HT1080 (cell line): ENCODE data around the gene POSTN. TPM values are rescaled to one million over a fixed set of nuclear protein-coding genes. Genes with fewer than 3 reads are reported as not detected.
"Not testable (repeated sequence)": the region's sequence is repeated elsewhere in the genome, so short reads cannot be mapped to it uniquely, and the experiment has no call there.

Source experiments
- DNase-seq: peaks from one replicate; pipeline ENCODE4 v3.0.0-alpha.2; 2015; ENCODE audit warnings: low read depth
- total RNA-seq: library from RNA; depleted of rRNA; stranded (reverse); fragments of >200 nt; shearing (Covaris generic); gene quantifications from 2 replicates; pipeline ENCODE4 v1.2.3, GENCODE V29; 2014

POSTN gene
- total RNA-seq, 1 experiment from 2014 or later = not detected

DNA sequence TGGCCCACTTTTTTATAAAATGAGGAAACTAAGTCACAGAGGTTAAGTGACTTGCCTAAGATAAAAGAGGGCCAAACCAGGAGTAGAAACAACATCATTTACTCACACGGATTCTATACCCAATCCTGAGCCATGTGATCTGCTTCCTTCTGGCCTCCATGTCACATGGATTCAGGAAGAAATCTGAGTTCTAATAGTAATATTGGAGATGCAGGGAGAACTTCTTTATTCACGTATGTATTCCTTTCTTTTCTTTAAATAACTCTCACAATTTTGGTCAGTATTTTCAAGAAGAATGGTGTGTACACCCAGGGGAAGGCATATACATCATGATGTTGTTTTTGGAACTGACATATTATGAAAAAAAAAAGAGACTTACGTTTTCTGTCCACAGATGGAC is 1.8 kb downstream of the POSTN start:
- no peak for DNase-seq

DNA sequence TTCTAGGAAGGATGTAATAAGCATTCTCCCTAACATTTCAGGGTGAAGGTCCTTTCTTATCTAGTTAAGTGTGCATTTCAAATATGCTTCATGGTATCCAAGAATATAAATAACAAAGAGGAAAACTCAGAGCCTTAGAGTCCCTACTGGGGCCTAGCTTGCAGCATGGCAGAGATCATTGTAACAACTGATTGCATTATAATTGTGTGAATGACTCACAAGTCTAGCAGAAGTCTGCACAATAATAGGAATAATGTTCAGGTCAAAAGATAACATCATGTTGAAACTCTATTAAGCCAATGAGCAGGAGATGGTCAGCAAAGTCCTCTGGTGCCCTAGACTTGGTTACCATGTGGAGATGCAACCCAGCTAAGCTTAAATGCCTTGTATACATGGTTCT is 3.4 kb downstream of the POSTN start:
- no peak for DNase-seq

DNA sequence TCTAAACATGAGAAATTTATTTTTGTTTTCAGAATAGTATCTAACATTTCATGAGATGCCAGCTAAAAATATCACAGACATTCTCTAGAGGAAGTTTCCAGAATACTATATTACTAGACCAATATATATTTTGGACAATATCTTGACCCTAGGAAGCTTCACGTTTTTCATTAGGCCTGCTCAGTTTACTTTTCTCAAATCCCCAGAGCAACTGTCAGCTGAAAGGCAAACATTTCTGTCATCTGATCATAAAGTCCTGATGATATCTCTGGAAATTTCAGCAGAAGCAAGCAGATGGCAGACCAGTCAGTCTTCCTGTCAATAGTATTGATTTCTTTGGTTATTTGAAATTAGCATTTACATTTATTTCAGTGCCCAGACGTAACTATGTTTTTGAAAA is 4.0 kb downstream of the POSTN start:
- no peak for DNase-seq

DNA sequence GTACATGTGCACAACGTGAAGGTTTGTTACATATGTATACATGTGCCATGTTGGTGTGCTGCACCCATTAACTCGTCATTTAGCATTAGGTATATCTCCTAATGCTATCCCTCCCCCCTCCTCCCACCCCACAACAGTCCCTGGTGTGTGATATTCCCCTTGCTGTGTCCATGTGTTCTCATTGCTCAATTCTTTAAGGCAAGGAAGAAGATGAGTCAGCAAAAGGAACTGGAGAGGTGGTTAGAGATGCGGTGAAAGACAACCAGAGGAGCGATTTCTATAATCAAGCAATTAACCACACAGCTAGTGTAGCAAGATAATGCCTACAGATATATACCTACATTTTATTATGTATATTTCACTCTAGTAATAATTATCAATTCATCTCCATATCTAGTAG is 9.2 kb downstream of the POSTN start:
- peak; percentile 7 for DNase-seq

DNA sequence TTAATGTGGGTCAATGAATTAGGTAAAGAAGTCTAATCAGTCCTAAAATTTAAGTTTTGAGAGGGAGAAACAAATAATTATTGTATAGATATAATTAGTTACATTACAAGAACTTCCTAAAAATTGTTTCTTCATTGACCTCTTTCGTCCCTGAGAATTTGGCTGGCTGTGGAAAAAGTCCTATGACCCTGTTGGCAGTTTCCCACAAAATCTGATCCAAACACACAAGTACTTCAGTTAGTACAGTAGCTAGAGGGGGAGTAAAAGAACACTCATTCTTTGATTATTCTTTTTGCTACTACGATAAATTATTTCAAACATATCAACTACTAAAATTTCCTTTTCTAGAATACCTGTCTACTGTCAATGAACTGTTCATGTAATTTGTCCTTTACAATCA is 11.3 kb downstream of the POSTN start:
- no peak for DNase-seq

DNA sequence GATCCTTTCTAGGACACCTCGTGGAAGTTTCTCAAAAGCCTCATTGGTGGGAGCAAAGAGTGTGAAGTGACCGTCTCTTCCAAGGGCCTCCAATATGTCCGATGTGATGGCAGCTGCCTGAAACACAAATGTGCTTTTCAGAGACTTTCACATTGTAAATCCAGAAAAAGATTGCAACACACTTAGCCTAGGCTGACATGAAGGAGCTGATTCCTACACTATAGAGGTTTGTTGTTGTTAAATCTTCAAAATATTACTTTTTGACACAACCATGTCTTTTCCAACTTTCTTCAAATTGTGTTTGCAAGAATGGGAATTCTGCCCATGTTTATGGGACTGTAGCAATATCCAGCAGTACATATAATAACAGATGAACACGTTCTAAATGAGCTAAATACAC is 12.4 kb downstream of the POSTN start:
- DNase-seq = no peak

DNA sequence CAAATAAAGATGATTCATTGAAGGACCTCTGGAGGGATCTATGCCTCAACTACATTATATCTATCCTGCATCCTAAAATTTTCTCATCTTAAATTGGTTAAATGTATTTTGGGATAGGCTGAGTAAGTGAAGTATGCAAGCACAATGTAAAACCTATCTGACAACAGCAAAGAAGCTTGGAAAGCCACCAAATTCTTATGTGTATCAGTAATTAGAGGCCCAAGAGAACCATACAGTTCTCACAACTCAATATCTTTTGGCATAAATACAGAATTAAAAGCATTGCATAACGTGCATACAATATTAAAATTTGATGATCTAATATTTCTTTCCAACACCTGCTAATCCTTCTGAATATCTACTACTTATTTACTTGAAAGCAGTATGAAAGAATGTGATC is 13.0 kb downstream of the POSTN start:
- no peak for DNase-seq

DNA sequence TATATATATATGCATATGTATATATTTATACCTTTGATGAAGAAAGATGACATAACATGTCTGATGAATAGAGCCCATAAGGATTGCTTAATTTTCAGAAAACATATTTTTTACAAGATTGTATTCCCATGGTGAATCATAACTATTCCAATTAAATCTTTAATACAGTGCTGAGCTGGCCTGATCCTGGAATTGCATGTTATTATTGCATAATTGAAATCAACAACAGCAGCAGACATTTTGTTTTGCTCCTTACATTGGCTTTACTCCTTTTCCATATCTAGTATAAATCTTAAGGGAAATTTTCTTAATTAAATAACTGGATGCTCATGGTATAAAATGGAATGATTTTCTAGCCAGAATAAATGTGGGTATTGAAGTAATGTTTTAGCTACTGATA is 22.0 kb downstream of the POSTN start:
- DNase-seq = no peak

DNA sequence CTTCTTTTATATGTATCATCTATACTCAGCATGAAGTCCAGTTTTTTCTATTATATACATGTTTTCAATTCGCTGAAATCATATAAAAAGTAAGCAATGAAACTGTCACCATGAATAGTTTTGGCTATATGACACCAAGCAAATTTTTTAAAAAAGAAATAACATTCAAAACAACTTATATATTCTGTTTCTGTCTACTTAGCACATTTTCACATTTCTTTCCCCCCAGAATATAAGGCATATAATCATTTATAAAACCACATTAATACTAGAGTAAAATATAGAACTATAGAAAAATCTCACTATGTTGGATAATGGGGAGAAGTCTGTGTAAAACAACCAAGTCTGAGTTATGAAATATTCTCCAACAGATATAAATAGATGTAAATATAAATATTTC is 33.1 kb downstream of the POSTN start:
- DNase-seq = no peak

DNA sequence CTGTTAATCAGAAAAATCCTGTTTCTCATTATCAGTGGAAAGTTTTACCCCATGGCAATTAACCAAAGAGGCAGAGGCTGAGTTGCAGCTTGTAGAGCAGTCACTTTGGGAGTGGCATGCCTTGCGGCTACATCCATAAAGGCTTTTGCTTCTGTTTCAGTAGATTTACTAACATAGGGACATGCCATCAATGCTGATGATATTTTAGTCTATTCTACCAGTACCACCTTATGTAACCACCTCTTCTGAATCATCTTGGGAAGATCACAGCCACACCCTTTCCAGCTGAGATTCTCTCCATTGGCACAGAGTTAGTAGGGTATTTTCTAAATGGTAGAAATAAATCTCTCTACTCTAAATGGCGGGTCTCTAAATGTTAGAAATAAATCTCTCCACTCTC is 37.5 kb downstream of the POSTN start:
- no peak for DNase-seq

DNA sequence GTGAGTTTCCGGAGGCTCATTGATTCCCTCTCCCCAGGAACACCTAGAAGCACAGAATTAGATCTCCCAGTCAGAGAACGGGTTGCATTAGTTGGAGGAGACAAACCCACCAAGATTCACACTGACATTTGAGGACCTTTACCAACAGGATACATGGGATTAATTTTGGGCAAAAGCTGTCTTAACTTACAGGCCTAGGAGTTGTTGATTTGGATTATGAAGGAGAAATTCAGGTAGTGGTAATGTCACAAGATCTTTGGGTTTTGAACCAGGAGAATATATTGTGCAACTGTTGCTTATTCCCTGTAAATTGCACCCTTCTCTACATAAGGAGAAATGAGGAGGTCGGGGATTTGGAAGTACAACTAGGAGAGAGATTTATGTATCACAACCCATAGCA is 38.0 kb downstream of the POSTN start:
- DNase-seq = no peak

DNA sequence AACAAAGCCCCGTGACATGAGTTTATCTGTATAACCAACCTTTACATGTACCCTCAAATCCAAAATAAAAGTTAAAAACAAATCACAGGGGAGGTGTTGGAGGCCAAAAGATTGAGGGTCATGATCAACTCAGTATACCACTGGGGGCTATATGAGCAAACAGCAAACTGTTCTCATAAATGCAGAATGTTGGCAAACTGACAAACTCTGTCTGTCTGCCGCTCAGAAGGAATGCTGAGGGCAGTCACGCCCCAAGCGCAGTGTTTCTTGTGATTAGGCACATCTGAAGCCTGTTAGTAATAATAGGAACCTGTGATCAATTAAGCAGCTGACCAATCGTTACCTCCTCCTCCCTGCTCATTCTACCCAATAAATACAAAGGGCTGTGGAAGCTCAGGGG is 39.8 kb downstream of the POSTN start:
- DNase-seq = not testable (repeated sequence)

DNA sequence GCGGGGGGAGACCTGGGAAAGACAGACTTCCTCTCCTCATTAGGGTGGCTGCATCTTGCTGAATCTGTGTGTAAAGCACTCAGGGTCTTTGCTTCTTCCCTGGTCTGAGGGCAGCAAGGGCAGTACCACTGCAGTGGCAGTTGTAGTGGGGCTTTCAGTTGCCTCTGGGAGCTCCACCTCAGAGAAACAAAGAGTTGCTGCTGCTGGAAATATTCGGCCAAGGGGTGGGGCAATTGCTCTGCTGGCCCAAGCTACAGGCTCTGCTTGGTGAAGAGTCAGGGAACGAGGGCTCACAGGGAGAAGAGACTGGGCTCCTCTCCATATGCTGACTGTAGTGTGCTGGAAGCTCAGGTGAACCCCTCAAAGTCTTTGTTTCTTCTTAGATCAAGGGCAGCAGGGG is 52.5 kb downstream of the POSTN start:
- no peak for DNase-seq

DNA sequence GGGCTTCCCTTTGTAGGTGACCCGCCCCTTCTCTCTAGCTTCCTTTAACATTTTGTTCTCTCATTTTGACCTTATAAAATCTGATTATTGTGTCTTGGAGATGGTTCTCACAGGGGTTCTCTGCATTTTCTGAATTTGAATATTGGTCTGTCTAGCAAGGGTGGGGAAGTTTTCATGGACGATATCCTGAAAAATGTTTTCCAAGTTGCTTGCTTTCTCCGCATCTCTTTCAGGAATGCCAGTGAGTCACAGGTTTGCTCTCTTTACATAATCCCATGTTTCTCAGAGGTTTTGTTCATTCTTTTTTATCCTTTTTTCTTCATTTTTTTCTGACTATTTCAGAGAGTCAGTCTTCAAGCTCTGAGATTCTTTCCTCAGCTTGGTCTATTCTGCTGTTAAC is 53.6 kb downstream of the POSTN start:
- no peak for DNase-seq

DNA sequence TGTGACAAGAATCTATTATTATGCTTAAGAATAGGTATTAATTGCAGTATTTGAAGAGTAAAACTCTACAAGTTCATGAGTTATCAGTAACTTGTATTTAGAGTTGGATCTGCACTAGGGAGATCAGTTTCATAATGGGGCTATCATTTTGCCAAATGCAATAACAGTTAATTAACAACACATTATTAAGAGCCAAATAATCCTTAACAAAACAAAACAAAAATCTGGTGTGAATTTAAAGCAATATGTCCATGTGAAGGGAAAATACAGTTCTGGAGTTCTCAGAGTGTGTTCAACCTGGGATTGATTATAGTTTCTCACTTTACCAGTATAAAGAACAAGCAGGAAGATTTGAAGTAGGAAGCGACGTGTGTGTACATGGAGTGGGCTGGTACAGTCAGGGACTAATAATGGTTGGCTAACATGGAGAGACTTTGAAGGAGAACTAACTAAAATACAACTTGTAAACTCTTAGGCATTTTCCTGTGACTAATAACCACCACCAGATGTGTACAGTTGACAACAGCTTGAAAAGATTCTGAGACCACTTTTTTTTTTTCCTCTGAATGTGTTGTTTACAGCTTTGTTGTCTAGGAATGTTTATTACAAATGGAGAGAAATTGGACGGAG is 58.5 kb downstream of the POSTN start:
- peak; percentile 30 for DNase-seq

DNA sequence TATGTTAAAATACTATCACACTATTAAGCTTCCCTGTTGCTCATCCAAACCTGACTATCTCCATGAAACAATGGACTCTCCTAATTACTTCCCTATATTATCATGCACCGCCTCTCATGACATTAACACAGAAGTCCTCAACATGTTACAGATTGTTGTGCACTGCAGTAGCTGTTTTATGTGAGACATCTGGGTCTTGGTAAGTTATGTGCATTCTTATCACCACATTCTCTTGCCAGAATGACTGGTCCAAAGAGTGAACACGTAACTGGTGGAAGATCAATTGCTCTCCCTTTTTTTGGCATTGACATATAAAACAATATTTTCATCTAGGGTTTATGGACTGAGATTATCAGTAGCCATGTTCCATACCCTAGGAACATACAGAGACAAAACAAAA is 59.4 kb downstream of the POSTN start:
- no peak for DNase-seq

DNA sequence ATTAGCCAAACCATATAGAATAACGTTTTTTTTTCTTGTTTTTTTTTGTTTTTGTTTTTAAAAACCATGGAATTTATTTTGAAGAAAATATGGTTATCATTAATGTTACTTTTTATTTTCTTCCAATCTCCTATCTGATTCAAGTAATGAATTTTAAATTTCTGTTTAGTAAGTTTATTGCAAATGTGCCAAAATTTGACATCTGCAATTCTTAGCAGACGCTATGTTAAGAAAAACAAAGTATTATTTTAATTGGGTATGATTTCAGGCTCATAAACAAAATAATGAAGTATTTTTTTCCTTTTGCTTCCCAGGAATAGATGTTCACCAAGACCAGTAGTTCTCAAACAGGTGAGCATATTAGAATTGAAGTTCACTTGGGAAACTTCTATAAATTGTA is 63.1 kb downstream of the POSTN start:
- no peak for DNase-seq

DNA sequence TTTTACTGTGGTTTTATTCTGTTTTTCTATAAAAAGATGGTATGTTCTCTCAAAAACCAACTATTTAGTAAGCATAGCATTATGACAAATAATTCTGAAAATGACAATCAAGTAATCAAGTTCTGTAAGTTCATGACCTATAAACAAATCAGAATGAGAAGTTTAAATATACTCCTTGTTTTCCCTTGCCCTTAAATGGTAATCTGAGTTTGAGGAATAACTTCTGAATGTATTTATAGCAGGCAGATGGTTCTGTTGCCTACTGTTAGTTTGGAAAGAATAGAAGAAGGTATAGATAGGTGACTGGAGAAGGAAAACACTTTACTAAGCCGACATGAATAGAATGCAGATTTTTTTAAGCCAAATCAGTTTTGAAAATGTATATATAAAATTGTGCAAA is 63.9 kb downstream of the POSTN start:
- no peak for DNase-seq

DNA sequence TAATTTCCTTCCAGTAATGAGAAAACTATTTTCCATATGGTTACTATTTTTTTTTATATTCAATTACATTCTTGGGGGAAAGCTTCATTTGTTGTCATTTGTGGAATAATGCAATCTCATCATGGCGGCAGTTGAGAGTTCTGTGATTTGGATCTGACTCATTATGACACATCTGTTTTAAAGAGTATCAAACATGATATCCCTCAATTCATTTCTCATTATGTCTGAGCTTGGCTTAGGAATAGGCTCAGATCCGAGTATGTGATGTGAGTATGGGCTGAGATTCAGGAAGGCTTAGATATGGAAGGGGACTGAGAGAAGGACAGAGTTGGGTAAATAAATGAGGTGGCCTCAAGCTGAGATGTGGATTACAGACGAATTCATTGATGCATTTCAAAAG is 64.4 kb downstream of the POSTN start:
- peak; percentile 65 for DNase-seq

DNA sequence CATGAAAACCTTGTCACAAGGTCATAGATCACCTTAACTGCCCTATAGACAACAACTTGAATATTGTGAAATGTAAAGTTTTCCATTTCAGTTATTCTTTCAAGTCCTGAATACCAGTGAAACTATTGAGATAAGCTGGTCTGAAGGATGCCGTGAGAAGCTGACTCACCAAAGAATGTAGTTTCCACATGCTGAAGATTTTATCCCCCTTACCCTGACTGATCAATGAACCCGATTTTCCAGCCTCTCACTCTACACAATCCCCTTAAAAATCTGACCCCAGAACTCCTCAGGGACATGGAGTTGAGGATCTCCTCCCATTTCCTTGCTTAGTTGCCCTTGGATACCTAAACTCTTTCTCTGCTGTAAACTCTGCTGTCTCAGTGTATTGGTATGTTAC is 67.5 kb downstream of the POSTN start:
- peak; percentile 33 for DNase-seq

DNA sequence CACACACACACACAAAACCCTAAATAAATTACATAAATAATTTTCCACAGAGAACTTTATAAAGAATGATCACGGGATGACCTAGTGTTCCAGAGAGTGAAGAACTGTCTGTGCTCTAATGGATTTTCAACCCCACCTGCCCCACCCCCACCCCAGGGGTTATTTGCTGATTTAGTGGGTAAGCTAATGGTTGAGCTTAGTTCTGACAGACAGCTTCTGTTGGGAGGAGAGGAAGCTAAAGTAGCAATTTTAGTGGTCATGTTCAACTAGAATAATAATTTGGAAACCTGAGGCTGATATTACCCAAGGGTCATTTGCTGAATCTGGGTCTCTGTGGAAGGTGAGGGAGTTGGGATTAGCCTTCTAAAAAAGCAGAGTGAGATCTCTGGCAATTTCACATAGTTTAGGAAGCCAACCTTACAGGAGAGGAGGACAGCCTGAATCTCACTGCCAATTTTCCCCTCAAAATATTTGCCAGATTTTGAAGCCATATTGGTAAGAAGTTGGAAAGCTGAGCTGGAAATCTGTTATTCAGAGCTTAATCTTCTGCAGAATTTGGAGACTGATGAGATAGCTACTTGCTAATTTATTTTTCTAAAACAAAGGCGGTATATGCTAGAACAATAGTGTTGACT is 68.7 kb downstream of the POSTN start:
- DNase-seq = no peak

DNA sequence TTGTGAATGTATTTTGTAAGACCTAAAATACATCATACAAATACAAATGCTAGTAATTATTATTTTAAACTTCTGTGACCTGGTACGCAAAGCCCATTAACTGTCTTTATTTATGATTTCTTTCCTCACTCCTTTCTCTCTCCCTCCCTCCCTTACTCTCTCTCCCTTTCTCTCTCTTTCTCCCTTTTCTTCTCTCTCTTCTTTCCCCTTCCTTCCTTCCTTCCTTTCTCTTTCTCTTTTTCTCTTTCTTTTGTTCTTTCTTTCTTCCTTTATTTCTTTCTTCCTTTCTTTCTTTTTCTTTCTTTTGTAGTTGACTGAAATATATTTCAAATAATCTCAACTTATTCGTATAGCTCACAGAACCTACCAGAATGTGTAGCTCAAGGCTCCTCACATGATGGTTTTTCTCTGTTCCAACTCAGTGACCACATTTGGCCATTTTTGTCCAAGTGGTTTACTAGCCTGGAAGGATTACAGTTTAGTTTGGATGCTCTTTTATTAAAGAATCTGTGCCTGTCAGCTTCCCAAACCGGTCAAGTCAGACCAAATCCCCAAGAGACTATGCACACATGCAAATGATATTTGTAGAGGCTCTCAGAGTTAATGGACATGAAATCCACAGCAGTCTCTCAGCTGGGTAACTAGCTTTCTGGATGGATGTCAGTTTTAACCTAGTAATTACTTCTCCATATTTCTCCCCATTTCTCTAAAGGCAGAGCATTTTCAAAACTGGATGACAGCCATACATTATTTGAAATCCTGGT is 71.7 kb downstream of the POSTN start:
- no peak for DNase-seq

DNA sequence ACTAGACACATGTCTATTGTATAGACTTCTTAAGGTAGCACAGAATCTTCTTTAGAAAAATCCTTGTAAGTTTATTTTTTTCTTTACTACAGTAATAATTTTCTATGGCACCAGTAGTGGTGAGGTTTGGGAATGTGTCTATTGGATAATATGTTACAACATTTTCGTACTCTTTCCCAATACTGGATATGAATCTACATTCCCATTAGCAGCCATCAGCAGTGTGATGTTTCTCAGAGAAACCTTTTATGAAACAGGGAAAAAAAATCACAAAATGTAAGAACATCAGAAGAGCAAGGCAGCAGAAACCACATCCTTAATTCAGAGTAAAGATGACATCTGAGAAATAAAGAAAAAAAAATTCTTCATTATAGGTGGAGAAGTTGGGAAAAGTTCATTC is 83.3 kb downstream of the POSTN start:
- no peak for DNase-seq
